ENCODE results near the gene MMP24.

DNA sequence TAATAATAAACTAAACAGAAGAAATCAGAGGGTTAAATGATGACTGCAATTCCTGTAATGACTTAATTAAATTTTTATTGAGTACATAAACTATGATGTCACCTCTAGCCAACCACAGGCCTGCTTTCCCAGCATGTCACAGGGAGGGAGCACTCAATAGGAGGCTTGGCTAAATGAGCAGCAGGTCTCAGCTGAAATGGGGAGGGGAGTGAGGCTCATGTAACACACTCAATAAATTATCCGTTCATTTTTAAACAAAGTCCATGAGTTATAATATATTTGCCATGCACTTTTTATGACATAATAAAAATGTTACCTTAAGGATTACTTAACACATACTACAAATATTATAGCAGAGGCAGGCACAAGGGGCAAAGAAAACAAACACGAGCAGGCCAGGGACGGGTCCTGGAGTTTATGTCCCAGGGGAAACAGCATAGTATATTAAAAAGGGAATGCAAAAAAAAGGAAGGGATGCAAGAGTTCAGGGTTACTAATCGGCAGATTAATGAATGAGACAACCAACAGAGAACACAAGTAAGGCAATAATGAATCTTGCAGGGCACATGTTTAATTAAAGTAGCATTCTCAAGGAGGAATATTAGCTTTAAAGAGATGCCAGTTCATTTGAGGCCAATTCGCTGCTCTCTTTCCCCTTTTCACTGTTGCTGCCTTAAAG, 92.8 kb downstream of the MMP24 start:
- TF ChIP-seq, protein P1, sequence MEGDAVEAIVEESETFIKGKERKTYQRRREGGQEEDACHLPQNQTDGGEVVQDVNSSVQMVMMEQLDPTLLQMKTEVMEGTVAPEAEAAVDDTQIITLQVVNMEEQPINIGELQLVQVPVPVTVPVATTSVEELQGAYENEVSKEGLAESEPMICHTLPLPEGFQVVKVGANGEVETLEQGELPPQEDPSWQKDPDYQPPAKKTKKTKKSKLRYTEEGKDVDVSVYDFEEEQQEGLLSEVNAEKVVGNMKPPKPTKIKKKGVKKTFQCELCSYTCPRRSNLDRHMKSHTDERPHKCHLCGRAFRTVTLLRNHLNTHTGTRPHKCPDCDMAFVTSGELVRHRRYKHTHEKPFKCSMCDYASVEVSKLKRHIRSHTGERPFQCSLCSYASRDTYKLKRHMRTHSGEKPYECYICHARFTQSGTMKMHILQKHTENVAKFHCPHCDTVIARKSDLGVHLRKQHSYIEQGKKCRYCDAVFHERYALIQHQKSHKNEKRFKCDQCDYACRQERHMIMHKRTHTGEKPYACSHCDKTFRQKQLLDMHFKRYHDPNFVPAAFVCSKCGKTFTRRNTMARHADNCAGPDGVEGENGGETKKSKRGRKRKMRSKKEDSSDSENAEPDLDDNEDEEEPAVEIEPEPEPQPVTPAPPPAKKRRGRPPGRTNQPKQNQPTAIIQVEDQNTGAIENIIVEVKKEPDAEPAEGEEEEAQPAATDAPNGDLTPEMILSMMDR (IDR thresholded peaks at IDR 0.05; ENCODE audit: low read depth, low read length) = no peak
- TF ChIP-seq EZH2phosphoT487 (IDR thresholded peaks at IDR 0.05; ENCODE audit: low read depth) = no peak
